ENCODE results near the gene TRIM61. TPM values are rescaled to one million over a fixed set of nuclear protein-coding genes. Genes with fewer than 3 reads are reported as not detected.

The TRIM61 gene
- total and polyA plus RNA-seq, 10 donors: 0.52 to 1.8 (median 1.4) TPM; not detected in 1

DNA sequence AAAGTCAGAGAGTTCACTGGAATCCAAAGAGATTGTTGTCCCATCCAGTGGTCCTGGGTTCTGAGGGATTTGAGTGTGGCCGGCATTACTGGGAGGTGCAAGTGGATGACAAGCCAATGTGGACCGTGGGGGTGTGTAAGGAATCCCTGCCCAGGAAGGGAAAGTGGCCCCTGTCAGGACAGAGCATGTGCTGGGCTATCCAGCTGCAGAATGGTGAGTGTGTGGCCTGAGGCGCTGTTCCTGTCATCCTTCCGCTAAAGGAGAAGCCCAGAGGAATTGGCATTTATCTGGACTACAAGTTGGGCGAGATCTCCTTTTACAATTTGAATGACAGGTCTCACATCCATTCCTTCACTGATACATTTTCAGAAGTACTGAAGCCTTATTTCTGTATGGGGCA, 33.9 kb upstream of the TRIM61 start:
- TF ChIP-seq, protein P1, sequence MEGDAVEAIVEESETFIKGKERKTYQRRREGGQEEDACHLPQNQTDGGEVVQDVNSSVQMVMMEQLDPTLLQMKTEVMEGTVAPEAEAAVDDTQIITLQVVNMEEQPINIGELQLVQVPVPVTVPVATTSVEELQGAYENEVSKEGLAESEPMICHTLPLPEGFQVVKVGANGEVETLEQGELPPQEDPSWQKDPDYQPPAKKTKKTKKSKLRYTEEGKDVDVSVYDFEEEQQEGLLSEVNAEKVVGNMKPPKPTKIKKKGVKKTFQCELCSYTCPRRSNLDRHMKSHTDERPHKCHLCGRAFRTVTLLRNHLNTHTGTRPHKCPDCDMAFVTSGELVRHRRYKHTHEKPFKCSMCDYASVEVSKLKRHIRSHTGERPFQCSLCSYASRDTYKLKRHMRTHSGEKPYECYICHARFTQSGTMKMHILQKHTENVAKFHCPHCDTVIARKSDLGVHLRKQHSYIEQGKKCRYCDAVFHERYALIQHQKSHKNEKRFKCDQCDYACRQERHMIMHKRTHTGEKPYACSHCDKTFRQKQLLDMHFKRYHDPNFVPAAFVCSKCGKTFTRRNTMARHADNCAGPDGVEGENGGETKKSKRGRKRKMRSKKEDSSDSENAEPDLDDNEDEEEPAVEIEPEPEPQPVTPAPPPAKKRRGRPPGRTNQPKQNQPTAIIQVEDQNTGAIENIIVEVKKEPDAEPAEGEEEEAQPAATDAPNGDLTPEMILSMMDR (IDR thresholded peaks at IDR 0.05 in 8 of 11, conservative IDR thresholded peaks at IDR 0.05 in 3 of 11): no peak
- TF ChIP-seq POLR2A (IDR thresholded peaks at IDR 0.05) (no peak), POLR2AphosphoS5 (IDR thresholded peaks at IDR 0.05) (no peak)
- no peaks in the 10 kb centered on the region for H3K9me3 ChIP-seq
- H3K4me3 ChIP-seq: no peak overlapping the region
- no peaks in the 10 kb centered on the region for H3K4me1 ChIP-seq
- intact Hi-C loops (cut with DNase I; ENCODE audit: low total_unique reads): no loop called here
- H3K27me3 ChIP-seq (replicated peaks in 1 of 7): no peaks in the 10 kb centered on the region
- H3K27ac ChIP-seq: no peak overlapping the region
- no peaks in the 10 kb centered on the region for H3K36me3 ChIP-seq
- WGBS, 5 donors: 80 to 93% (median 82%) methylated on average over 5 of the region's 5 CpGs
- no peak for DNase-seq

DNA sequence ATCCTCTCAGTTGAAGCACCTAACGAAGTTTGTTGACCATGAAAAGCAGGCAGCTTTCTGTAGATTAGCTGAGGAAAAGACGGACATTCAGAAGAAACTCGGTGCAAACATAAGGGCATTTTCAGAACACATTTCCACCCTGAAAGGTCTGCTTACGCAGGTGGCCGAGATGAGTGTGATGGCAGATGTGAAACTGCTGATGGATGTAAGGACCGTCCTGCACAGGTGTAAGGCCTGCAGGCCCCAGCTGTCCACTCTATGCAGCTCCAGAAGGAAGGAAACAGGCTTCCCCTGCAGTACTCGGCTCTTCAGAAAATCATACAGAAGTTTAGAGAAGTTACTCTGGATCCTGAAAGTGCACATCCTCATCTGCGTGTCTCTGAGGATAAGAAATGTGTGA, 33.5 kb upstream of the TRIM61 start:
- Histone ChIP-seq H3K4me1 (no peaks in the 10 kb centered on the region), H3K27me3 (replicated peaks in 1 of 7) (no peaks in the 10 kb centered on the region), H3K9me3 (no peaks in the 10 kb centered on the region), H3K36me3 (no peaks in the 10 kb centered on the region), H3K4me3 (no peak overlapping the region), H3K27ac (no peak overlapping the region)
- 72 to 82% (median 75%) methylated on average over 8 of the region's 8 CpGs for WGBS, 5 donors
- no peak for DNase-seq
- intact Hi-C loops (cut with DNase I; ENCODE audit: low total_unique reads): no loop called here
- TF ChIP-seq POLR2A (IDR thresholded peaks at IDR 0.05) (no peak), POLR2AphosphoS5 (IDR thresholded peaks at IDR 0.05) (no peak)
- TF ChIP-seq, protein P1 (IDR thresholded peaks at IDR 0.05 in 8 of 11, conservative IDR thresholded peaks at IDR 0.05 in 3 of 11): no peak

- Histone ChIP-seq H3K36me3 (no peaks in the 10 kb centered on the region), H3K27ac (no peak overlapping the region), H3K4me3 (no peak overlapping the region), H3K9me3 (no peaks in the 10 kb centered on the region), H3K4me1 (no peaks in the 10 kb centered on the region), H3K27me3 (replicated peaks in 1 of 7) (no peaks in the 10 kb centered on the region)
- TF ChIP-seq POLR2A (IDR thresholded peaks at IDR 0.05): no peak
- TF ChIP-seq, protein P1 (IDR thresholded peaks at IDR 0.05 in 8 of 11, conservative IDR thresholded peaks at IDR 0.05 in 3 of 11): no peak
- TF ChIP-seq POLR2AphosphoS5 (IDR thresholded peaks at IDR 0.05): no peak
- DNase-seq: no peak
- 75 to 100% (median 80%) methylated on average over 2 of the region's 2 CpGs for WGBS, 5 donors
- intact Hi-C loops (cut with DNase I; ENCODE audit: low total_unique reads): no loop called here
These were observed 33.0 kb upstream of the TRIM61 start for GRCh38 chr4:165010487-165010886.

DNA sequence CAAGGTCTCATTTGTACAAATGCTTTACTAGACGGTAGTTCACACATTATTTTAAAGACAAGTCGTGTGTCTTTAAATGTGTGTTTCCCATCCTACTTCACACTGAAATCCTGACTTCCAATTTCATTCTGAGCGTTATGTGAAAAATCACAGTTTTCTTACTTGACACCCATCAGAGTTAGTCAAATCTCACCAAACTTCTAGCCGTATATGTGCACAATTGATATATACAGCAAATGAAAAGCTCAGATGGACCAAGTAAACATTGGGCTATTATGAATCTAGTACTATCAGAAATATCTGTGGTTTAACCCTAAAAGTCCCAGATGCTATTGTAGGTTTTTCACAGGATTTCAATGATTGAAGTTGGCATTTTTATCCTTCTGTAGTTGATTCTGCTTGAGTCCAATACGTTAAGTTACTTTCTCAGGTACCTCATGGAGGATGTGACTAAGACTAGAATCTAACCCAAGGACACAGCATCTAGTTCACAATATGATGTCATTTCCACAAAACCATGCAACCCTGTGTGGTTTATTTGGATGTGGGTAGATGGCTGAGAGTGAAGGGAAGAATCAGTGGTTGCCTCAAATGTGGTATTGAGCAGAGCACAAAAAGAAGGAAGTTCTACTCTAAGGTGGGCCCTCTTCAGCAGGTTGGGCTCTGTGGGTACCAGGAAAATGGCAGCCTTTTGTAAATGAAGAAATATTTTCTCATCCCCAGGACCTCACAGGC, 32.2 kb upstream of the TRIM61 start:
- no peak for DNase-seq
- Histone ChIP-seq H3K36me3 (no peaks in the 10 kb centered on the region), H3K27ac (no peak overlapping the region), H3K9me3 (no peaks in the 10 kb centered on the region), H3K4me1 (no peaks in the 10 kb centered on the region), H3K27me3 (replicated peaks in 1 of 7) (no peaks in the 10 kb centered on the region), H3K4me3 (no peak overlapping the region)
- TF ChIP-seq POLR2AphosphoS5 (IDR thresholded peaks at IDR 0.05) (no peak), POLR2A (IDR thresholded peaks at IDR 0.05) (no peak)
- TF ChIP-seq, protein P1 (IDR thresholded peaks at IDR 0.05 in 8 of 11, conservative IDR thresholded peaks at IDR 0.05 in 3 of 11): no peak
- intact Hi-C loops (cut with DNase I; ENCODE audit: low total_unique reads): no loop called here
- 66 to 79% (median 75%) methylated on average over 5 of the region's 5 CpGs for WGBS, 5 donors

Data from spleen (tissue), 11 donors.